Measurements from ENCODE around the gene HIPK2. TPM values are rescaled to one million over a fixed set of nuclear protein-coding genes. Genes with fewer than 3 reads are reported as not detected.
A peak's percentile ranks its signal among the peaks of the same experiment; 100 is the strongest.

The HIPK2 gene
- polyA plus RNA-seq, 1 donor (not counting 4 experiments of a cell fraction or from before 2014, with no cell fraction given): 5.8 TPM

- Histone ChIP-seq H2AFZ (ENCODE audit: control insufficient read depth, low read length) (no peak overlapping the region), H3K27me3 (ENCODE audit: control insufficient read depth, extremely low read depth, insufficient read depth, low read length) (peaks cover 8% of the 10 kb centered on the region), H3K9me3 (ENCODE audit: control insufficient read depth, low read depth, low read length) (no peaks in the 10 kb centered on the region), H3K4me2 (ENCODE audit: control insufficient read depth, extremely low read depth, insufficient read depth, low read depth, low read length) (peak overlapping the region; percentile 50), H3K36me3 (ENCODE audit: control insufficient read depth in 2 of 2, extremely low read depth in 1 of 2, insufficient read depth in 2 of 2, low read length in 2 of 2) (no peaks in the 10 kb centered on the region), H3K4me1 (ENCODE audit: control insufficient read depth, extremely low read depth, insufficient read depth, low read length) (peaks cover 11% of the 10 kb centered on the region), H3K79me2 (ENCODE audit: control insufficient read depth, insufficient read depth, low read length) (no peaks in the 10 kb centered on the region), H4K20me1 (ENCODE audit: control insufficient read depth, extremely low read depth, insufficient read depth, low read length) (no peaks in the 10 kb centered on the region), H3K9ac (ENCODE audit: control insufficient read depth, extremely low read depth, insufficient read depth, low read length) (no peak overlapping the region), H3K27ac (ENCODE audit: control insufficient read depth, insufficient read depth, low read length) (no peak overlapping the region), H3K9me1 (ENCODE audit: control insufficient read depth, extremely low read depth, insufficient read depth, low read length) (no peaks in the 10 kb centered on the region), H3K4me3 (ENCODE audit: control insufficient read depth in 2 of 3, extremely low read depth in 1 of 3, insufficient read depth in 2 of 3, low read depth in 1 of 3, low read length in 3 of 3) (no peak overlapping the region)
- dilution Hi-C loops (cut with MboI; ENCODE audit: extremely low pct_ligation_motif_present, low sequenced_read_pairs): no loop called here
- peak; percentile 84 for FAIRE-seq
- peak; percentile 77 for DNase-seq (ENCODE audit: low read depth, low spot score)
- TF ChIP-seq EZH2 (IDR thresholded peaks at IDR 0.05; ENCODE audit: low read length) (no peak), CTCF (optimal IDR thresholded peaks at IDR 0.05 in 1 of 3, IDR thresholded peaks at IDR 0.05 in 1 of 3, conservative IDR thresholded peaks at IDR 0.05 in 1 of 3; ENCODE audit: extremely low read depth in 1 of 3, insufficient read depth in 2 of 3, low read length in 3 of 3) (no peak)
Measured at GRCh38 chr7:139820089-139820488, 42.3 kb upstream of the HIPK2 start.

- Histone ChIP-seq H3K79me2 (ENCODE audit: control insufficient read depth, insufficient read depth, low read length) (no peaks in the 10 kb centered on the region), H3K9me1 (ENCODE audit: control insufficient read depth, extremely low read depth, insufficient read depth, low read length) (no peaks in the 10 kb centered on the region), H3K4me2 (ENCODE audit: control insufficient read depth, extremely low read depth, insufficient read depth, low read depth, low read length) (no peak overlapping the region), H3K4me1 (ENCODE audit: control insufficient read depth, extremely low read depth, insufficient read depth, low read length) (peaks cover 11% of the 10 kb centered on the region), H3K9ac (ENCODE audit: control insufficient read depth, extremely low read depth, insufficient read depth, low read length) (no peak overlapping the region), H2AFZ (ENCODE audit: control insufficient read depth, low read length) (no peak overlapping the region), H4K20me1 (ENCODE audit: control insufficient read depth, extremely low read depth, insufficient read depth, low read length) (no peaks in the 10 kb centered on the region), H3K27me3 (ENCODE audit: control insufficient read depth, extremely low read depth, insufficient read depth, low read length) (no peaks in the 10 kb centered on the region), H3K36me3 (ENCODE audit: control insufficient read depth in 2 of 2, extremely low read depth in 1 of 2, insufficient read depth in 2 of 2, low read length in 2 of 2) (no peaks in the 10 kb centered on the region), H3K27ac (ENCODE audit: control insufficient read depth, insufficient read depth, low read length) (no peak overlapping the region), H3K9me3 (ENCODE audit: control insufficient read depth, low read depth, low read length) (no peaks in the 10 kb centered on the region), H3K4me3 (ENCODE audit: control insufficient read depth in 2 of 3, extremely low read depth in 1 of 3, insufficient read depth in 2 of 3, low read depth in 1 of 3, low read length in 3 of 3) (no peak overlapping the region)
- dilution Hi-C loops (cut with MboI; ENCODE audit: extremely low pct_ligation_motif_present, low sequenced_read_pairs): no loop called here
- TF ChIP-seq CTCF (optimal IDR thresholded peaks at IDR 0.05 in 1 of 3, IDR thresholded peaks at IDR 0.05 in 1 of 3, conservative IDR thresholded peaks at IDR 0.05 in 1 of 3; ENCODE audit: extremely low read depth in 1 of 3, insufficient read depth in 2 of 3, low read length in 3 of 3): no peak
- no peak for TF ChIP-seq EZH2 (IDR thresholded peaks at IDR 0.05; ENCODE audit: low read length)
- FAIRE-seq: no peak
- DNase-seq (ENCODE audit: low read depth, low spot score): no peak
Measured at GRCh38 chr7:139817249-139817648, 39.5 kb upstream of the HIPK2 start.
